Hematopoietic multipotent progenitor cell treated with erythropoietin and hydrocortisone succinate and interleukin-3 and kit ligand, for 15 days (in vitro differentiated cells): Measurements from ENCODE around the gene TFCP2L1.
"Not testable (repeated sequence)": the region's sequence is repeated elsewhere in the genome, so short reads cannot be mapped to it uniquely, and the experiment has no call there.

ENCODE experiments used
- DNase-seq: peaks from one replicate; pipeline ENCODE4 v3.0.0-alpha.2; 2015; ENCODE audit warnings: low spot score

The TFCP2L1 gene

GRCh38 chr2:121284463-121285449 lies at the start of gene TFCP2L1:
Gene TFCP2L1, minus strand, starts transcription at chr2:121285202. Its CDS starts 93 bp downstream, at chr2:121285109.
- no peak for DNase-seq

- no peak for DNase-seq
Measured at GRCh38 chr2:121333834-121334558, 49.0 kb upstream of the TFCP2L1 start.

- no peak for DNase-seq
Measured at GRCh38 chr2:121333231-121333630, 48.2 kb upstream of the TFCP2L1 start.

GRCh38 chr2:121331324-121331723 lies 46.3 kb upstream of the TFCP2L1 start:
- not testable (repeated sequence) for DNase-seq

- DNase-seq: no peak
Measured at GRCh38 chr2:121330921-121331320, 45.9 kb upstream of the TFCP2L1 start.

- no peak for DNase-seq
Measured at GRCh38 chr2:121329786-121330185, 44.8 kb upstream of the TFCP2L1 start.

- no peak for DNase-seq
Measured at GRCh38 chr2:121326628-121327027, 41.6 kb upstream of the TFCP2L1 start.

GRCh38 chr2:121324601-121325000 lies 39.6 kb upstream of the TFCP2L1 start:
- DNase-seq: no peak

GRCh38 chr2:121321476-121321875 lies 36.5 kb upstream of the TFCP2L1 start:
- DNase-seq: no peak

GRCh38 chr2:121319941-121320340 lies 34.9 kb upstream of the TFCP2L1 start:
- DNase-seq: no peak

GRCh38 chr2:121316986-121317385 lies 32.0 kb upstream of the TFCP2L1 start:
- no peak for DNase-seq

GRCh38 chr2:121313701-121314100 lies 28.7 kb upstream of the TFCP2L1 start:
- not testable (repeated sequence) for DNase-seq

GRCh38 chr2:121309801-121310200 lies 24.8 kb upstream of the TFCP2L1 start:
- DNase-seq: no peak

GRCh38 chr2:121309323-121309722 lies 24.3 kb upstream of the TFCP2L1 start:
- no peak for DNase-seq

- no peak for DNase-seq
Measured at GRCh38 chr2:121307048-121307447, 22.0 kb upstream of the TFCP2L1 start.

- no peak for DNase-seq
Measured at GRCh38 chr2:121304941-121305340, 19.9 kb upstream of the TFCP2L1 start.

- no peak for DNase-seq
Measured at GRCh38 chr2:121303531-121304263, 18.7 kb upstream of the TFCP2L1 start.

- DNase-seq: not testable (repeated sequence)
Measured at GRCh38 chr2:121301190-121301589, 16.2 kb upstream of the TFCP2L1 start.

- DNase-seq: no peak
Measured at GRCh38 chr2:121298476-121298875, 13.5 kb upstream of the TFCP2L1 start.

- DNase-seq: not testable (repeated sequence)
Measured at GRCh38 chr2:121297866-121298265, 12.9 kb upstream of the TFCP2L1 start.

- no peak for DNase-seq
Measured at GRCh38 chr2:121297217-121297830, 12.3 kb upstream of the TFCP2L1 start.
